GM21390 (cell line): ENCODE data around the gene ARID5A.
"Not testable (repeated sequence)": the region's sequence is repeated elsewhere in the genome, so short reads cannot be mapped to it uniquely, and the experiment has no call there.

Experiments
- ATAC-seq: cut with Tn5 transposase; IDR thresholded peaks from one replicate; pipeline ENCODE4 v1.9.1; 2021; ENCODE audit not compliant: unreplicated experiment

Gene ARID5A

GRCh38 chr2:96554293-96555145 lies 18.0 kb downstream of the ARID5A start:
- peak; percentile 61 for ATAC-seq

DNA sequence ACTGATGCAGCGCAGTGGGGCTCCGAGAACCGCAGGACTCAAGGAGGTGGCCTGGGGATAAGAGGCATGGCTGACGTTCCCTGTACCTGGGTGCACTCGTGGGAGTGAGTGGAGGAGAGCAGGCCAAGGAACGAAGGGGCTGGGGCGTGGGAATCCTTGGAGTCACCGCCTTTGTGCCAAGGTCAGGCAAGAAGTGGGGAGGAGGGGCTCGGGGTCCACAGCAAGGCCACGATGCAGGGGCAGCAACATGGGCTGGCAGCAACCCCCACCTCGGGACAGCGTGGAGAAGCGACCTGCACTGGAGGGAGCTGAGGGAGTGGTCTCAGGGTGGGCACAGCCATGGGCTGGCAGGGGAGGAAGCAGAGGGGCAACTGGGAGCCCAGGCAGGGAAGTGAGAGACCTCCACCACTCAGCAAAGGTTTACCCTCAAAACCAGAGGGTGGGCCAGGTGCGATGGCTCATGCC lies 18.6 kb downstream of the ARID5A start:
- no peak for ATAC-seq

DNA sequence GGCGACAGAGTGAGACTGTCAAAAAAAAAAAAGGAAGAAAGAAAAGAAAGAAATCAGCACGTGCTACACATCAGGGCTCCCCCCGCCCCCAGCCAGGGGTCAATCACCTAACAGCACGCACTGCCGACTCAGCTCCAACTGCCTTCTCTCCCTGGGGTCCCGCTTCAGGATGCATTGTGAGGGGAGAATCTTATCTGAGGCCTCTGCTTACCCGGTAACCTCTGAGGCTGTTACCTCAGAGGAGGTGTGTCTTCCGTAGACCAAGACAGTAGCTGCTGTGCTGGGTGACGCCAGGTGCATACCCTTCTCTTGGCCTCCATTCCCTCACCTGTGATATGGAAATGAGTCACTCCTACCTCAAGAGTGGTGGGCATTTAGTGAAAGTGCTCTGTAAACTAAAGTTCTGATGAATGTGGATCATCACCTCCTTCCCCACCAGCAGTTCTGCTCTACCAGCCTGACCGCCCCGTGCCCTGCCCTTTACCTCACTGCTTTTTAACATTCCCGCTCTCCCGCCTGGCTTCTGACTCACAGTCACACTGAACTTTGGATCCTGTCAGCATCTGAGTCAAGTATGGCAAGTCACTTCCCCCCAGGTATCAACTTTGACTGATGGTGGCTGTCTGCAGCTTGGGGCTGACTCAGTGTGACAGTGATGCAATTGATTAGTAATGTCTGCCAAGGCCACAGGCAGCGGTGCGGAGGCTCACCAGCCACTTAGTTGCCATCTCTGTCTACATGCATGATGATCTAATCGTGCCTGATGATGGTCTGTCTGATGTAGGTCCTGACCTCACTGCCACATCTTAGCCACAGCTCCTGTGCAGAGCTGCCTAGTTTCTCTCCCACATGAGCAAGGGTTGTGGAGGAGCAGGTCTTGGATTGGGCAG lies 20.1 kb downstream of the ARID5A start:
- ATAC-seq: no peak

DNA sequence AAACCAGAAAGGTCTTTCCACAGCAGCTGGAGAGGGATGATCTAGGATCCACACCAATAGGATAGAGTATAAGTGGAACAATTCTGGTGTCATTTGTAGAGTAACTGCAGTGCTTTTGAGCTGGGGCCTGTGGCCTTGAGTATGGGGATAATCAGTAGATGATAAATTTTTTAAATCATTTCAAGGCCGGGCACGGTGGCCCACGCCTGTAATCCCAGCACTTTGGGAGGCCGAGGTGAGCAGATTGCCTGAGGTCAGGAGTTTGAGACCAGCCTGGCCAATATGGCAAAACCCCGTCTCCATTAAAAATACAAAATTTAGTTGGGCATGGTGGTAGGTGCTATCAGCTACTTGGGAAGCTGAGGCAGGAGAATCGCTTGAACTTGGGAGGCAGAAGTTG lies 20.9 kb downstream of the ARID5A start:
- ATAC-seq: not testable (repeated sequence)

DNA sequence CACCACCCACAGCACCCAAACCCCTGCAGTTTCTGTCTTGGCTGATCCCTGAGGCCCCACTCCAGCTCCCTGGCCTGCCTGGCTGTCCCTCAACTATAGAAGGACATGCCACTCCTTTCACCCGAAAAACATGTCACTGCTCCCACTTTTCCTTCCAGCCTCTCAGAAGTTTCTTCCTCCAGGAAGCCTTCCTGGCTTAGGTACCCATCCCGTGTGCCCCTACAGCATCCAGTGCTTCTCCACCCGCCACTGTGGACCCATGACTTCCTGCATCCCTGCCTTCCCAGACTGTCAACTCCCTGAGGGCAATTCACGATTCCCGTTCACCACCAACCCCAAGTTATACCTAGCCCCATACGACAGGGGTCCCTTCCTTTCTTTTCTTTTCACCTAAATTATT lies 21.5 kb downstream of the ARID5A start:
- no peak for ATAC-seq

DNA sequence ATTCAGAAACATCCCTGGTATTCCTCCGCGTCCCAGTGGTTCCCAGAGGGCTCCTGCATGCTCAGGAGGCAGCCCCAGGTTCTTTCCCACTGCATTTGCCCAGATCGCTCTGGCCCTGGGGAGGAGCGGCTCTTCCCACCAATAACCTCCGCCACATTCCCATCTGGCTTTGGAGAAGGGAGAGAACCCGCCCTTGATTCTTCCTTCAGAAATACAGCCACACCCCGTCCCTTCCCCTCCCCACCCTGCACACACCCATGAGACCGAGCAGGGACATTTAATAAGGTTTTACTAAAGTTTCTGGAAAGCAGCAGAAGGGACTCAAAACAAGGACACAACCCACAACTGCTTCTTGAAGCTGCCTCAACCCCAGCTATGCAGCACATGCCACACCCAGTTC lies 21.9 kb downstream of the ARID5A start:
- ATAC-seq: no peak

DNA sequence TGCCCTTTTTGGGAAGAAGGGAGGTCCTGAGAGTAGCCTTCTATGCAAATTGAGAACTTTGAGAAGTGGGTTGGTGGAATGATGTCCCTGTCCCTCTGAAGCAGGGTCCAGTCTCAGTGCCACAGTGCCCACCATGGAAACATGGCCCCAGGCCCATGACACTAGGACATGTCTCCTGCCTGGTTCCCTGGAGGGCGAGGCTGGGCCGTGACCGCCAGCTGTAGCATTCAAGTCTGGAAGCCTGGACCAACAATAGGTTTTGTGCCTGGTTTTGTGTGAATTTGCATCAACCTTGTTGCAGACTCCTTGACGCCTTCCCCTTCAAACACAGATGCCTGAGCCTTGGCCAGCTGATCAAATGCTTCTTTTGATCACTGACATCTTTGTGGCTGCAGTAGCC lies 27.5 kb downstream of the ARID5A start:
- no peak for ATAC-seq

GRCh38 chr2:96564563-96564962 lies 28.0 kb downstream of the ARID5A start:
- ATAC-seq: no peak

- ATAC-seq: no peak
Measured at GRCh38 chr2:96565111-96565510, 28.6 kb downstream of the ARID5A start.

- ATAC-seq: no peak
Measured at GRCh38 chr2:96568094-96568493, 31.5 kb downstream of the ARID5A start.

DNA sequence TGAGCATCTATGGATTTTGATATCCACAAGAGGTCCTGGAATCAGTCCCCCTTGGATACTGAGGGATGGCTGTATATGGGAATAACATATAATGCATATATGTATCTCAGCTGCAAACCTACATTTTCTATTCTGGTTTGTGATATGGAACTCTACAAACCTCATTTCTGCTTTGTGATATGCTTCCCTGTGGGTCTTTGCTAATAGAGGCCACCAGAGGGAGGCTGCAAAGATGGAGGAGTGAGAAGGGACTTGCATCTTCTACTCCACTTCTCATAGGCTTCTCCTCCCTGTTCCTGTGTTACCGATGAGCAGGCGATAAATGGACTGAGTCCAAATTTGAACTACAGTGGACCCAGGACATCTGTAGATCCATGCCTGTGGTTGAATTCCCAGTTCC lies 37.8 kb downstream of the ARID5A start:
- no peak for ATAC-seq

DNA sequence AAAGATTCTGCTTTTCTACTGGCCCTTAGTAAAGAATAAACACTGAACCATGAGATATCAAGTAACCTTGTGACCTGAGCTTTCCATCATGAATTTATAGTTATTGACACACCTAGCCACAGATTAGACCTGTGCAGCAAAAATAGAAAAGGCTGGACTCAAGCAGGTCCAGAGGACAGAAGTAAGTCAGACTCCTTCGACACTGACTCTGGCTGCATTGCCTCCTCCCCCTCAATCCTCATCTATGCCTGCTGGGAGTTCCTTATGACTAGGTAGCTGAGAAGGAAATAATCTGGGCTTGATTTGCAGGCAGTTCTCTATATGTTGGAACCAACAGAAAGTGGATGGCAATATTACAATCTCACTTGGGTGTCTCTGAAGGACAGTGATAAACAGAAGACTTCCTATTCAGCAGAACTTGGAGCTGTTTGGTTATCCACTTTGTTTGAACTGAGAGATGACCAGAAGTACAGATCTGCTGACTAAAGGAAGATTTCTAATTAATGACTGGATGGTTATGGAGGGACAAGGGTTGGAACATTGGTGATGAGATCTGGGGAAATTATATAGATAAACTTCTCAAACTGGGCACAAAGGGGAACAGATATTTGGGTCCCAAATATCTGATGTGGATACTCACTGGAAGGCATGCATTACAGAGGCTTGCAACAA lies 39.4 kb downstream of the ARID5A start:
- no peak for ATAC-seq

GRCh38 chr2:96577501-96577900 lies 40.9 kb downstream of the ARID5A start:
- ATAC-seq: no peak

DNA sequence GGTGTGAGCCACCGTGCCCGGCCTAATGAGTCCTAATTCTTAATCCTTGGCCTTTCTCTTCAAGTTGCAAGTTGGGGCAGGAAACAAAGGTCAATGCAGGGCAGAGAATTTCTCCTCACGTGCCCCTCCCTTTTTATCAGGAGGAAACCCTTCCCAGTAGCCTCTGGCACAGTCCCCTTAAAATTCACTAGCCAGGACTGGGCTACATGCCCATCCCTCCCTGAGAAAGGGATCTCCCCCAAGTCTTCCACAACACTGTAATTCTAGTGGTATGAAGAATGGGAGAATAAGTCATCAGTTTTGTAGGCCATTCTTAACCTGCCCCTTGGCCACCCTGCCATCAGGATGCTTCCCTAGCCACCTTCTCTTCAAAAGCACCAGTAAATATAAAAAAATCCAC lies 42.2 kb downstream of the ARID5A start:
- no peak for ATAC-seq

DNA sequence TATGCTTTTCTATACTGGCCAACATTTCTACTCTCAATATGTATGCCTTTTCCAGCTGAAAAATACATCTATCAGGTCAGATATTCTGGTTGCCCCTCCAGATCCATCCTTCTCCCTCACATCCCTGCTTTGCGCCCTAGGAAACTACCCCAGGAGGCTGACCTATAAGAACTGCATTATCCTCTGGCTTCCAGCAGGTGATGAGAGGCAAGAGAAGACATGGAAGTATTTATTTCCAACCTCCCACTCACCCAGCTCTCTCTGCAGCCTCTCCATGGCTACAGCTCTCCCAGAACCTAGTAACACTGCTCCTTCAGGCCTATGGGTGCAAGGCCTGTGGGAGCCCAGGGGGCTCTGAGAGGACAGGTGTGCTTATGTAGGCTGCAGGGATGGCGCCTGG lies 42.9 kb downstream of the ARID5A start:
- ATAC-seq: no peak

DNA sequence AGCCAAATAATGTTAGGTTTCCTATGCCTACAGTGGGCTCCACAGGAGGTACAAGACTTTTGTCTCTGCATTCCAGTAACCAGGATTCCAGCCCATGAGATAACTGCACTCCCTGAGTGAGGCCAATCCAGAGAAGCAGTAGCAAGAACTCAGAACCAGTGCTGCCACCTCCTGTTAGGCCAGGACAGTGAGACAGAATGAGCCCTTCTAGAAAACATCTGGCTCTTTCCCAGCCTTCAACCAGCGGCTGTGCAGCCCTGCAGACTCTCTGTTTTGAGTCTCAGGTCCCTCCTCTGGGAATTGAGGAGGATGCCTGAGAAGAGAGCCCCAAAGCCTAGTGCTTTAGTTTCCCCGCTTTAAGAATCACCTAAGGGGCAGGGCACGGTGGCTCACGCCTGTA lies 44.2 kb downstream of the ARID5A start:
- ATAC-seq: no peak

DNA sequence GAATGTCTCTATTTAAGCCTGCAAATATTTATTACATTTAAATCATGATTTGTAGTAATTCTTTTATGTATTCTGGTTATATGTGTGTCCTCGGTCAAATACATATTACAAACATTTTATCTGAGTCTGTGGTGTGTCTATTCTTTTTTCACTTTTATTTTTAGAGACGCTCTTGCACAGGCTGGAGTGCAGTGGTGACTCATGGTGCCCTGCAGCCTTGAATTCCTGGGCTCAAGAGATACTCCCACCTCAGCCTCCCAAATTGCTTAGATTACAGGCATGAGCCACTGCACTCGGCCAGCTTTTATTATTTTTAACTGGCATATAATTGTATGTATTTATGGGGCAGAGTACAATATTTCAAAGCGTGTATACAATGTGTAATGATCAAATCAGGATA lies 47.5 kb downstream of the ARID5A start:
- ATAC-seq: no peak

DNA sequence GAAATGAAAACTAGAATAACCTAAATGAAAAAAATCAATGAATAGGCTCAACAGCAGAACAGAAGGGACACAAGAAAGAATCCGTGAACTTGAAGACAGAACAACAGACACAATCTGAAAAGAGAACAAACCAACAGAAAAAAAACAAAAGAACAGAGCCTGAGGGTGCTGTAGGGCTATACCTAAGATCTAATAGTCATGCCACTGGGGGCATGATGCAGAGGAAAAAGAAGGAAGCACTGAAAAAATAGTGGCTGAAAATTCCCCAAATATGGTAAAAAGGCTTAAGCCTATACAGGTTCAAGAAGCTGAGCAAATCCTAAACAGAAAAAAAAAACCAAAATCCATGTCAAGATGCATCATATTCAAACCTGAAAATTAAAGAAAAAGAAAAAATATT lies 51.3 kb downstream of the ARID5A start:
- ATAC-seq: no peak

DNA sequence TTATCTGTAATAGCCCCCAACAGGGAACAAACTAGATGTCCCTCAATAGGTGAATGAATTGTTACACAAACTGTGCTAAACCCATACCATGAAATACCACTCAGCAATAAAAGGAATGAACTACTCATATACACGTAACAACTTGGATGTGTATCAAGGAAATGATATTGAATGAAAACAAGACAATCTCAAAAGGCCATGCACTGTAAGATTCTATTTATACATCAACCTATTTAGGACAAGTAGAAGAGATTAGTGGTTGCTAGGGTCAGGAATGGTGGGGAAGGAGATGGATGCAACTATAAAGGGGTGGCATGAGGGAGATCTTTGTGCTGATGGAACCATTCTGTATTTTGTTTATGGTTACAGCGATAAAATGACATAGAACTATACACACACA lies 54.5 kb downstream of the ARID5A start:
- ATAC-seq: no peak

- no peak for ATAC-seq
Measured at GRCh38 chr2:96591494-96591893, 54.9 kb downstream of the ARID5A start.

GRCh38 chr2:96594282-96594681 lies 57.7 kb downstream of the ARID5A start:
- ATAC-seq: no peak
